ENCODE results near the gene ATP5F1B. TPM values are rescaled to one million over a fixed set of nuclear protein-coding genes. Genes with fewer than 3 reads are reported as not detected.

Gene ATP5F1B
- total and polyA plus RNA-seq, 2 of the 13 experiments (the other 11 are each of a cell fraction or from before 2014, with no cell fraction given): 1,051 to 1,180 TPM

- H2AFZ ChIP-seq (ENCODE audit: low read length): no peak overlapping the region
- in situ Hi-C loops (cut with HindIII; ENCODE audit: extremely low pct_ligation_motif_present, low pct_unique_long_range_greater_than_20kb): no loop called here
- no peak overlapping the region for H3K4me2 ChIP-seq (ENCODE audit: low read depth, low read length)
- H4K20me1 ChIP-seq (ENCODE audit: insufficient read depth, low read length): no peaks in the 10 kb centered on the region
- TF ChIP-seq NFATC3 (CRISPR knock-in tag; IDR thresholded peaks at IDR 0.05) (no peak), ZNF605 (CRISPR knock-in tag; IDR thresholded peaks at IDR 0.05) (peak; percentile 46; the same call in 1 of the 2 replicates), SMC3 (IDR thresholded peaks at IDR 0.05; ENCODE audit: low read length) (peak; percentile 55), MAX (IDR thresholded peaks at IDR 0.05) (0 out of 2 replicates have a peak, but pooled peaks have one; percentile 33), SP140L (CRISPR knock-in tag; IDR thresholded peaks at IDR 0.05; ENCODE audit: borderline replicate concordance) (no peak), XRCC5 (optimal IDR thresholded peaks at IDR 0.05; ENCODE audit: low read length) (peak; percentile 54), TEAD3 (CRISPR knock-in tag; optimal IDR thresholded peaks at IDR 0.05; ENCODE audit: borderline replicate concordance) (peak; percentile 48), STAG1 (CRISPR knock-in tag; IDR thresholded peaks at IDR 0.05) (peak; percentile 77), KDM5A (IDR thresholded peaks at IDR 0.05; ENCODE audit: borderline replicate concordance, low read length) (no peak), RAD21 (CRISPR knock-in tag; IDR thresholded peaks at IDR 0.05) (peak; percentile 71), TBX3 (IDR thresholded peaks at IDR 0.05; ENCODE audit: borderline replicate concordance) (no peak), PHF20 (CRISPR knock-in tag; IDR thresholded peaks at IDR 0.05) (0 out of 2 replicates have a peak, but pooled peaks have one; percentile 28), CTCF (CRISPR knock-in tag; IDR thresholded peaks at IDR 0.05) (peak; percentile 84), HOXA3 (CRISPR knock-in tag; IDR thresholded peaks at IDR 0.05) (no peak), EEA1 (CRISPR knock-in tag; IDR thresholded peaks at IDR 0.05; ENCODE audit: borderline replicate concordance) (no peak), DNMT3B (CRISPR knock-in tag; conservative IDR thresholded peaks at IDR 0.05) (no peak), ZNF496 (CRISPR knock-in tag; IDR thresholded peaks at IDR 0.05; ENCODE audit: insufficient replicate concordance) (no peak), ZKSCAN5 (CRISPR knock-in tag; IDR thresholded peaks at IDR 0.05) (no peak), ZNF75D (CRISPR knock-in tag; IDR thresholded peaks at IDR 0.05; ENCODE audit: borderline replicate concordance) (no peak)
- TF ChIP-seq, protein P1, sequence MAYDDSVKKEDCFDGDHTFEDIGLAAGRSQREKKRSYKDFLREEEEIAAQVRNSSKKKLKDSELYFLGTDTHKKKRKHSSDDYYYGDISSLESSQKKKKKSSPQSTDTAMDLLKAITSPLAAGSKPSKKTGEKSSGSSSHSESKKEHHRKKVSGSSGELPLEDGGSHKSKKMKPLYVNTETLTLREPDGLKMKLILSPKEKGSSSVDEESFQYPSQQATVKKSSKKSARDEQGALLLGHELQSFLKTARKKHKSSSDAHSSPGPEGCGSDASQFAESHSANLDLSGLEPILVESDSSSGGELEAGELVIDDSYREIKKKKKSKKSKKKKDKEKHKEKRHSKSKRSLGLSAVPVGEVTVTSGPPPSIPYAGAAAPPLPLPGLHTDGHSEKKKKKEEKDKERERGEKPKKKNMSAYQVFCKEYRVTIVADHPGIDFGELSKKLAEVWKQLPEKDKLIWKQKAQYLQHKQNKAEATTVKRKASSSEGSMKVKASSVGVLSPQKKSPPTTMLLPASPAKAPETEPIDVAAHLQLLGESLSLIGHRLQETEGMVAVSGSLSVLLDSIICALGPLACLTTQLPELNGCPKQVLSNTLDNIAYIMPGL (CRISPR knock-in tag; IDR thresholded peaks at IDR 0.05; ENCODE audit: borderline replicate concordance in 1 of 2, low read depth in 1 of 2): 0 out of 4 replicates have a peak, but pooled peaks of 1 of the 2 experiments have one; percentile 27
- no peaks in the 10 kb centered on the region for H3K9me3 ChIP-seq (ENCODE audit: low read length)
- DNase-seq (ENCODE audit: low spot score) (peak; percentile 35), ATAC-seq (peak; percentile 77), FAIRE-seq (peak; percentile 88)
- intact Hi-C loops (cut with micrococcal nuclease; ENCODE audit: unreplicated experiment): loop anchor here (1.0 kb wide), 2 partner anchors 42 to 81 kb away; no protein-coding TSS in a partner anchor
- no peak overlapping the region for H3K27ac ChIP-seq (ENCODE audit: extremely low read length, insufficient read depth, low read length)
- peaks cover 8 to 20% of the 10 kb centered on the region in 2 experiments for H3K36me3 ChIP-seq (replicated peaks in 1 of 2; ENCODE audit: control insufficient read depth in 1 of 2, insufficient read depth in 2 of 2, low read length in 2 of 2)
- H3K4me1 ChIP-seq (ENCODE audit: insufficient read depth, low read length): no peaks in the 10 kb centered on the region
- WGBS (ENCODE audit: low lambda C conversion rate): 51% methylated on average over 7 of the region's 8 CpGs
- no peak overlapping the region for H3K9ac ChIP-seq (ENCODE audit: insufficient read depth, low read depth, low read length)
- no peaks in the 10 kb centered on the region for H3K27me3 ChIP-seq (ENCODE audit: control insufficient read depth in 1 of 2, insufficient read depth in 2 of 2, low read length in 2 of 2)
- H3K4me3 ChIP-seq (replicated peaks in 1 of 3; ENCODE audit: insufficient read depth in 1 of 3, low read depth in 2 of 3, low read length in 3 of 3): no peak overlapping the region
- ChIA-PET POLR2A (no interaction called here), CTCF (ENCODE audit: low intra/inter-chr PET ratio, low total read pairs) (interaction anchor here (1.6 to 2.2 kb wide), 2 partner anchors 43 to 80 kb away, joined by 4 to 30 read pairs; no protein-coding TSS in a partner anchor)
- no peaks in the 10 kb centered on the region for H3K79me2 ChIP-seq (ENCODE audit: insufficient read depth, low read length)
- BruUV-seq (replicated peaks): no TSS peak
Observed at GRCh38 chr12:56593909-56594621, 51.7 kb downstream of the ATP5F1B start.

Measured in HepG2 (cell line).